Measurements from ENCODE around the gene GALNT4.
A peak's percentile ranks its signal among the peaks of the same experiment; 100 is the strongest.

Gene GALNT4

GRCh38 chr12:89544022-89544421 is 19.4 kb upstream of the GALNT4 start:
- Mint-ChIP-seq H3K4me1 (ENCODE audit: low read depth) (peaks cover 2% of the 10 kb centered on the region), H3K36me3 (ENCODE audit: low read depth) (no peaks in the 10 kb centered on the region), H3K27ac (no peak overlapping the region), H3K9me3 (no peaks in the 10 kb centered on the region), H3K27me3 (ENCODE audit: low read depth) (no peaks in the 10 kb centered on the region), H3K4me3 (no peak overlapping the region)

- H3K9me3 Mint-ChIP-seq = no peaks in the 10 kb centered on the region
- no peak overlapping the region for H3K4me3 Mint-ChIP-seq
- no peaks in the 10 kb centered on the region for H3K36me3 Mint-ChIP-seq (ENCODE audit: low read depth)
- peaks cover 2% of the 10 kb centered on the region for H3K4me1 Mint-ChIP-seq (ENCODE audit: low read depth)
- H3K27me3 Mint-ChIP-seq (ENCODE audit: low read depth) = no peaks in the 10 kb centered on the region
- no peak overlapping the region for H3K27ac Mint-ChIP-seq
Measured at GRCh38 chr12:89542912-89543592, 18.5 kb upstream of the GALNT4 start.

GRCh38 chr12:89542236-89542635 is 17.6 kb upstream of the GALNT4 start:
- H3K27ac Mint-ChIP-seq = no peak overlapping the region
- H3K9me3 Mint-ChIP-seq = no peaks in the 10 kb centered on the region

GRCh38 chr12:89540586-89540985 is 16.0 kb upstream of the GALNT4 start:
- H3K4me3 Mint-ChIP-seq = no peak overlapping the region
- H3K36me3 Mint-ChIP-seq (ENCODE audit: low read depth) = no peaks in the 10 kb centered on the region
- no peak overlapping the region for H3K27ac Mint-ChIP-seq
- peaks cover 2% of the 10 kb centered on the region for H3K4me1 Mint-ChIP-seq (ENCODE audit: low read depth)
- no peaks in the 10 kb centered on the region for H3K9me3 Mint-ChIP-seq
- no peaks in the 10 kb centered on the region for H3K27me3 Mint-ChIP-seq (ENCODE audit: low read depth)

More at GRCh38 chr12:89542236-89542635, 17.6 kb upstream of the GALNT4 start:
- Mint-ChIP-seq H3K36me3 (ENCODE audit: low read depth) (no peaks in the 10 kb centered on the region), H3K4me3 (no peak overlapping the region), H3K27me3 (ENCODE audit: low read depth) (no peaks in the 10 kb centered on the region), H3K4me1 (ENCODE audit: low read depth) (peaks cover 2% of the 10 kb centered on the region)

GRCh38 chr12:89539426-89540223 is 15.0 kb upstream of the GALNT4 start:
- Mint-ChIP-seq H3K9me3 (no peaks in the 10 kb centered on the region), H3K36me3 (ENCODE audit: low read depth) (no peaks in the 10 kb centered on the region), H3K27ac (no peak overlapping the region)

GRCh38 chr12:89538897-89539296 is 14.3 kb upstream of the GALNT4 start:
- H3K27ac Mint-ChIP-seq = no peak overlapping the region
- H3K27me3 Mint-ChIP-seq (ENCODE audit: low read depth) = no peaks in the 10 kb centered on the region
- no peaks in the 10 kb centered on the region for H3K36me3 Mint-ChIP-seq (ENCODE audit: low read depth)
- H3K4me1 Mint-ChIP-seq (ENCODE audit: low read depth) = peaks cover 7% of the 10 kb centered on the region
- no peak overlapping the region for H3K4me3 Mint-ChIP-seq
- H3K9me3 Mint-ChIP-seq = no peaks in the 10 kb centered on the region

More at GRCh38 chr12:89539426-89540223, 15.0 kb upstream of the GALNT4 start:
- H3K27me3 Mint-ChIP-seq (ENCODE audit: low read depth) = no peaks in the 10 kb centered on the region
- peaks cover 4% of the 10 kb centered on the region for H3K4me1 Mint-ChIP-seq (ENCODE audit: low read depth)
- no peak overlapping the region for H3K4me3 Mint-ChIP-seq

- Mint-ChIP-seq H3K4me1 (ENCODE audit: low read depth) (peaks cover 6% of the 10 kb centered on the region), H3K4me3 (no peak overlapping the region), H3K27ac (no peak overlapping the region), H3K9me3 (no peaks in the 10 kb centered on the region), H3K27me3 (ENCODE audit: low read depth) (no peaks in the 10 kb centered on the region), H3K36me3 (ENCODE audit: low read depth) (no peaks in the 10 kb centered on the region)
Measured at GRCh38 chr12:89537389-89537788, 12.8 kb upstream of the GALNT4 start.

GRCh38 chr12:89529738-89530137 is 5.1 kb upstream of the GALNT4 start:
- Mint-ChIP-seq H3K27me3 (ENCODE audit: low read depth) (no peaks in the 10 kb centered on the region), H3K27ac (no peak overlapping the region), H3K36me3 (ENCODE audit: low read depth) (no peaks in the 10 kb centered on the region), H3K9me3 (no peaks in the 10 kb centered on the region), H3K4me3 (no peak overlapping the region), H3K4me1 (ENCODE audit: low read depth) (peaks cover 23% of the 10 kb centered on the region)

- H3K36me3 Mint-ChIP-seq (ENCODE audit: low read depth) = peaks cover 11% of the 10 kb centered on the region
- H3K27ac Mint-ChIP-seq = no peak overlapping the region
- no peaks in the 10 kb centered on the region for H3K27me3 Mint-ChIP-seq (ENCODE audit: low read depth)
- H3K4me1 Mint-ChIP-seq (ENCODE audit: low read depth) = peaks cover 28% of the 10 kb centered on the region
- no peaks in the 10 kb centered on the region for H3K9me3 Mint-ChIP-seq
- no peak overlapping the region for H3K4me3 Mint-ChIP-seq
Measured at GRCh38 chr12:89528434-89528833, 3.8 kb upstream of the GALNT4 start.

- Mint-ChIP-seq H3K4me1 (ENCODE audit: low read depth) (peaks cover 45% of the 10 kb centered on the region), H3K4me3 (peak within 1 kb of the TSS; percentile 97), H3K27me3 (ENCODE audit: low read depth) (no peaks in the 10 kb centered on the region), H3K36me3 (ENCODE audit: low read depth) (peaks cover 28% of the 10 kb centered on the region), H3K27ac (peak within 1 kb of the TSS; percentile 96), H3K9me3 (no peaks in the 10 kb centered on the region)
Measured at GRCh38 chr12:89525824-89526770, 1.5 kb upstream of the GALNT4 start, which contains the start of gene POC1B. POC1B (minus strand) TSS chr12:89526047; CDS start chr12:89525895, 152 bp downstream.

- peaks cover 45% of the 10 kb centered on the region for H3K4me1 Mint-ChIP-seq (ENCODE audit: low read depth)
- H3K4me3 Mint-ChIP-seq = peak overlapping the region; percentile 97
- H3K9me3 Mint-ChIP-seq = no peaks in the 10 kb centered on the region
- no peaks in the 10 kb centered on the region for H3K27me3 Mint-ChIP-seq (ENCODE audit: low read depth)
- H3K36me3 Mint-ChIP-seq (ENCODE audit: low read depth) = peaks cover 28% of the 10 kb centered on the region
- H3K27ac Mint-ChIP-seq = peak overlapping the region; percentile 86
Measured at GRCh38 chr12:89525305-89525823, 768 bp upstream of the GALNT4 start.

GRCh38 chr12:89523843-89524540 is 604 bp downstream of the GALNT4 start:
- H3K27me3 Mint-ChIP-seq (ENCODE audit: low read depth) = no peaks in the 10 kb centered on the region
- H3K4me3 Mint-ChIP-seq = peak overlapping the region; percentile 97
- peaks cover 28% of the 10 kb centered on the region for H3K36me3 Mint-ChIP-seq (ENCODE audit: low read depth)
- H3K9me3 Mint-ChIP-seq = no peaks in the 10 kb centered on the region
- H3K4me1 Mint-ChIP-seq (ENCODE audit: low read depth) = peaks cover 40% of the 10 kb centered on the region
- H3K27ac Mint-ChIP-seq = peak overlapping the region; percentile 94

GRCh38 chr12:89523393-89523792 is 1.2 kb downstream of the GALNT4 start:
- H3K27me3 Mint-ChIP-seq (ENCODE audit: low read depth) = no peaks in the 10 kb centered on the region
- H3K9me3 Mint-ChIP-seq = no peaks in the 10 kb centered on the region
- peaks cover 30% of the 10 kb centered on the region for H3K36me3 Mint-ChIP-seq (ENCODE audit: low read depth)
- peaks cover 41% of the 10 kb centered on the region for H3K4me1 Mint-ChIP-seq (ENCODE audit: low read depth)
- peak overlapping the region; percentile 94 for H3K27ac Mint-ChIP-seq
- H3K4me3 Mint-ChIP-seq = peak overlapping the region; percentile 97
